ENCODE data around the gene ZNF414.

ZNF414 gene

DNA sequence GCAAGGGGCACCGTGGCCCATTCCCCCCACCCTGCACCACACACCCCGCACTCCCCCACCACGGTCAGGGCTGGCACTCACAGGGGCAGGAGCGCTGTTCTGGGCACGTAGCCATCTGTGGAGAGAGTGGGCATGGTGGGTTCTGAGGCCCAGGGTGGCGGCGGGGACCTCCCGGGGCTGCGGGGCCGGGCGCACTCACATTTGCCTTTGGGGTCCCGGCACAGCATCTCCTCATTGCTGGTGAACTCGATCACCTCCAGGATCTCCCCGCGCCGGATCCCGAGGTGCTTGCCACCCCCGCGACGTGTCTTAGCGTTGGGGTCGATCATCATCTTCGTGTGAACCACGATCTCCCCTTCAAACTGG lies 23.6 kb downstream of the ZNF414 start:
- no peak for DNase-seq (ENCODE audit: low read depth, low spot score)

DNA sequence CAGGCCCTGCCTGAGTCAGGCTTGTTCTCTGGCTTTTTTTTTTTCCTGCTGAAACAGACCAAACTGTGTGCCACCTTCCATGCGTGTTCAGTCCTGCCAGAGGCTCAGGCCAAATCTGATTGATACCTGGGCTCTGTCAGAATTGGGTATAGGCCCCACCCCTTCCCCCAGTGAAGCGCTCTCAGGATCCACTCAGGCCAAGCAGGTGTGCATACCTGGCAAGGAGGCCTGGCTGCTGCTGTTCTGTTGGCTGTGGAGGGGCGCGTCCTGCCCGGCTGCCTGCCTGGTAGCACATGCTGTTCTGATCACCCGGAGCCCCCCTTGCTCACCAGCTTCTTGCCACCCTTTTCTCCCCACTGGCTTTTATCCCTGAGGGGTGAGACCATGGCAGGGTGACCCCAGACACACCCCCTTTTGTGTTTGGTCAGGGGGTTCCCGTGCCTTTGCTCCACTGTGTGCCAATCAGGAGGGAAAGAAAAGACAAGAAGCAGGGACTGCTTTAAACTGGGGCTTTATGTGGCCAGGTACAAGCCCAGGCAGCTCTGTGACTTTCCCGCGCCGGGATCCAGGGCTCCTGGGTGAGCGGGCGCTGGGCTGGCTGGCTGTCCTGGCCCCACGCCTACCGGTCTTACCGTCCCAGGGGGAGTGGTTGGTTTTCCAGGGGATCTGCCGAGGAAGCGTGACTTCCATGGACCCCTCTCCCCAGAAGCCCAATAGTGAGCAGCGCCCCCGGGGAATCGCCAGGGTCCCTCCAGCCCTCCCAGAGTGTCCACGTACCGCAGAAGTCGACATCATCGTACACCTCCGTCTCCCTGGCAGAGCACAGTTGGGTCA lies 24.2 kb downstream of the ZNF414 start:
- no peak for DNase-seq (ENCODE audit: low read depth, low spot score)

DNA sequence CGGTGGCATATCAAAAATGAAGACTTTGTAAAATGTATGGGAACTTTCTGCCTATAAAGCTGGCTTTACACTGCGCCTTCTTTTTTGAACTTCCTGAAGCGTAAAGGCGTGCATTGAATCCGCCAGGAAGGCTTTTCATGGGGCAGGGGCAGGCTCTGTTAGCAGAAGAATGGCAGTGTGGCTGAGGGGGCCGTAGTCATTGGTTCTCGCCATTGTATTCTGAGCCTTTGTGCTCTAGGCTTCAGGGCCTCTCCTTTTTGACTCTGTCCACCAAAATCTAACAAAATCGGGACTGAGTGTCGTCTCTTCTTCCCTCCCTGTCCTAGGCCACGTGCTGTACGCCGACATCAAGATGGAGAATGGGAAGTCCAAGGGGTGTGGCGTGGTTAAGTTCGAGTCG lies 25.6 kb downstream of the ZNF414 start:
- DNase-seq (ENCODE audit: low read depth, low spot score) = no peak

DNA sequence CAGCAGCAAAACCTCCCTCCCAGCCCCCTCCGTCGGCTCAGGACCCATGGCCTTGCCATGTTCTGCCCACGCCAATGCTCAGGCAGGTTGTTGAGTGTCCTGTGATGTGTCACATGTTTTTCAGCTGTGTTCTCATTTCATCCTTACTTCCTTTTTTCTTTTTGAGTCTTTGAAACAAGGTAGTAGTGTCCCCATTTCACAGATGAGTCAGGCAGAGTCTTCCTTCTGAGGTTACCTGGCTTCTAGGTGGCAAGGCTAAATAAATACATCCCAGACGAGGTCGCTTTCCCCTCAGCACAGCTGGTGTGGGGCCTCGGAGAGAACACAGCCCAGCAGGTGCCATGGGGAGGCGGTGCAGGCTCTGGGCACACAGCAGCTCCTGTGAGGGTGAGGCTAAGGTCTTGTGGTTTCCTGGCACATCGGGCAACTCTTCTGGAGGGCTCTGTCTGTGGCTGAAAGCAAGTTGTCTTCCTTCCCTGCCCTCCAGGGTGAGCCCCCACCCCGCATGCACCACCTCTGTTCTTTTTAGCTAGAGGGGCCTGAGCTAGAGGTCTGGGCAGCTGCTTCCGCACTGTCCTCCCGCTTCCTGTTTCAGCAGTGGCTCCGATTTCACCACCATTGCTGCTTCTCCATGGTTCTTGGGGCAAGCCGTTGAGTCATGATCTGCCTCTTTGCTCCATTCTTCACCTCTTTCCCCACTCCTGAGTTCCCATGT lies 26.7 kb downstream of the ZNF414 start:
- no peak for DNase-seq (ENCODE audit: low read depth, low spot score)

DNA sequence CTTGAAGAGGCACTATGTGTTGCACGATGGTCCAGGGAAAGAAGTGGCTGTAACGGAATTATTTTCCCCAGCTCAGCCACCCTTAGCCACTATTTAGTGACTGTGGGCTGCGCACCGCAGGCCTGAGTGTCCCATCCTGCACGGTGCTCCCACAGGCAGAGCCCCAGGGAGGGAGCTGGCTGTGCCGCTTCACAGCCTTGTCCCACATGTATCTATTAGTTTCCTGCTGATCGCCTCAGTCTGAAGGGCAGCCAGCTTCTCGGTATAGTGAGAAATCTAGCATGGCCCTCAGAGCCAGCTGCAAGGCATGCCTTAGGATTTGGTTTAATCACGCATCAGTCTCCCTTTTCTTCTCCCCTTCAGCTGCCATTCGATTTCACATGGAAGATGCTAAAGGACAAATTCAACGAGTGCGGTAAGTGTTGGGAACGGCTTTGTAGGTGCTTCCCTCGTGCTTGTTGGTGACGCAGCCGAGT lies 27.3 kb downstream of the ZNF414 start:
- DNase-seq (ENCODE audit: low read depth, low spot score) = no peak

DNA sequence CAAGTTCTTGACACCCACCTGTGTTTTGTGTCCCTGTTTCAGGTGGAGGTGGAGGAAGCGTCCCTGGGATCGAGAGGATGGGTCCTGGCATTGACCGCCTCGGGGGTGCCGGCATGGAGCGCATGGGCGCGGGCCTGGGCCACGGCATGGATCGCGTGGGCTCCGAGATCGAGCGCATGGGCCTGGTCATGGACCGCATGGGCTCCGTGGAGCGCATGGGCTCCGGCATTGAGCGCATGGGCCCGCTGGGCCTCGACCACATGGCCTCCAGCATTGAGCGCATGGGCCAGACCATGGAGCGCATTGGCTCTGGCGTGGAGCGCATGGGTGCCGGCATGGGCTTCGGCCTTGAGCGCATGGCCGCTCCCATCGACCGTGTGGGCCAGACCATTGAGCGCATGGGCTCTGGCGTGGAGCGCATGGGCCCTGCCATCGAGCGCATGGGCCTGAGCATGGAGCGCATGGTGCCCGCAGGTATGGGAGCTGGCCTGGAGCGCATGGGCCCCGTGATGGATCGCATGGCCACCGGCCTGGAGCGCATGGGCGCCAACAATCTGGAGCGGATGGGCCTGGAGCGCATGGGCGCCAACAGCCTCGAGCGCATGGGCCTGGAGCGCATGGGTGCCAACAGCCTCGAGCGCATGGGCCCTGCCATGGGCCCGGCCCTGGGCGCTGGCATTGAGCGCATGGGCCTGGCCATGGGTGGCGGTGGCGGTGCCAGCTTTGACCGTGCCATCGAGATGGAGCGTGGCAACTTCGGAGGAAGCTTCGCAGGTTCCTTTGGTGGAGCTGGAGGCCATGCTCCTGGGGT lies 28.2 kb downstream of the ZNF414 start:
- no peak for DNase-seq (ENCODE audit: low read depth, low spot score)

DNA sequence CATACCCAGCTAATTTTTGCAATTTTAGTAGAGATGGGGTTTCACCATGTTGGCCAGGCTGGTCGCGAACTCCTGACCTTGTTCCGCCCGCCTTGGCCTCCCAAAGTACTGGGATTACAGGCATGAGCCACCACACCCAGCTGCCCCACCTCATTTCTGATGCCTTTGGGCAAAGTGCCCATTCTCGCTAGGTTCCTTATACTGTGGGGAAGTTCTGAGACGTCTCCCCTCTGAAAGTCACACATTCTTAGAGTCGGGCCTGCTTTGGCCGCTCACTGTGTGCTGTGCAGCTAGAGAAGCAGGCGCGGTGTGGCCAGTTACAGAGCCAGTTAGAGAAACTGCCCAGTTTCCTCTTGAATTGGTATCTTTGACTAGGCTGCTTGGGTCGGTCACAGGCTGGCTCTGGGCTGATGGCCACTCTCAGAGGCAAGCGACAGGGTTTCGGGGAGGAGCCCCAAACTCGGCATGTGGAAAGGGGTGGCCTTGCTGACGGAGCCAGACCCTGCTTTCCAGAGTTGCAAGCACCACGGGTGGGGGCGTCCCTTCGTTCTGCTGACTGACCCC lies 29.6 kb downstream of the ZNF414 start:
- no peak for DNase-seq (ENCODE audit: low read depth, low spot score)

DNA sequence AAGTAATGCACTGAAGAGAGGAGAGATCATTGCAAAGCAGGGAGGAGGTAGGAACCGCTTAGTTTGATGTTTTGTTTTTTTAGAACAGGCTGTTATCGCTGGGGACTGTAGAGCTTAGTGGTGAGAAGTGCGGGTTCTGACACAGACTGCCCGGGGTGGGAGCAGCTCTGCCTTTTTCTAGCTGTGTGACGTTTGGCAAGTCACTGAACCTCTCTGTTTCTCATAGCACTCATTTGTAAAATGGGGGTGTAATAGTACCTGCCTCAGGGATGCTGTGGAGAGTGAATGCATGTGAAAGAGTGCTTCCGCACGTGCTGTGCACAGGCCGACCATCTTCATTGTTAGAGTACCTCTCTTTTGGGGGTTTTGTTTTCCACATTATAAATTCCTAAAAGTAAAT lies 30.8 kb downstream of the ZNF414 start:
- DNase-seq (ENCODE audit: low read depth, low spot score) = no peak

DNA sequence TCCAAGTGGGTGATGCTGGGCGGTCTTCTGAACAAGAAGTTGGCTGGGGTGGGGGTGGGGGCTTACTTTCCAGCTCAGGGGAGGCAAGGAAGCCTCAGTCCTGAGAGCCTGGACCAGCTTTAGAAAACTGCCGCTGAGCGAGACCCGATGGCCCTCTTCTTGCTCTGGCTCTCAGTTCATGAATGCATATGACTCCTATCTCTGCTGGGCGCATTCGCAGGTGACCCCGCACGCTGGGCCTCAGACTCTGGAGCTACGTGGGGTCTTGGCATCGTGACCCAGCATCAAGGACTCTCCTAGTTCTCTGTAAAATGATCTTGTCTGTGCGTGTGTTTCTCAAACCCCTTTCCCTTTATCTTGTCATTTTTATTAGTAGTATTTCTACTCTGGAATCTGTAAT lies 31.3 kb downstream of the ZNF414 start:
- no peak for DNase-seq (ENCODE audit: low read depth, low spot score)

DNA sequence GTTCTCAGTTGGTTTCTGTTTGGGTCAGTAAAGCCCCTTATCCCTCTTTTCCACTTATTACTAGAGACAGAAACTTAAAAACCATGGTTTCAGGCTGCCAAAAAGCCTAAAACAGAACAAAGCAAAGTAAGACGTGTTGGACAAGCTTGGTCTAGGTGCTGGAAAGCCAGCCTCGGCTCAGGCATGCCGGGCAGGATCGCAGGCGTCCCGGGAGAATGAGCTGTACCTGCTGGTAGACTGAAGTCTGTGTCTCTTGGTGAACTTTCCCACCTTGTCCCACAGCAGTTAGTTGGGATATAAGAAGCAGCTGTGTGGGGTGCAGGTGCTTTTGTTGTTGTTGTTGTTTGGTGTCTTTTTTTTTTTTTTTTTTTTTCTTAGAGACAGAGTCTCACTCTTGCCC lies 32.4 kb downstream of the ZNF414 start:
- DNase-seq (ENCODE audit: low read depth, low spot score) = no peak

DNA sequence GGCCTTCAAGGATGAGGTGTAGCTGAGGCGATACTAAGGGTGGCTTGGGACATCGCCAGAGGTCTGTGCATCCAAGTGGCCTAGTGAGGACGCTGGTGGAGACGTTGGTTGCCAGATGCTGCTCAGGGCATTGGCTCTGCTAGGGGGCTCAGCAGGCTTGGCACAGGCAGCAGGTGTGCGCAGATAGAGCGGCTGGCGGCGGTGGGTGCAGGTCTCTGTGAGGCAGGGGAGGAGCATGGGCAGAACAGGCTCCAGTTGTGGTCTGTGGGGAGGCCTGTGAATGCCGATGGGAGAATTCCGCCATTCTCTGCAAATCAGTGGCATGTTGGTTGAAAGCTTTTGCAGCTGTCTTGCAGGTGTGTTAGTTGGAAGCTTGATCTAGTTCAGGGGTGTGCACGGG lies 32.8 kb downstream of the ZNF414 start:
- DNase-seq (ENCODE audit: low read depth, low spot score) = no peak

DNA sequence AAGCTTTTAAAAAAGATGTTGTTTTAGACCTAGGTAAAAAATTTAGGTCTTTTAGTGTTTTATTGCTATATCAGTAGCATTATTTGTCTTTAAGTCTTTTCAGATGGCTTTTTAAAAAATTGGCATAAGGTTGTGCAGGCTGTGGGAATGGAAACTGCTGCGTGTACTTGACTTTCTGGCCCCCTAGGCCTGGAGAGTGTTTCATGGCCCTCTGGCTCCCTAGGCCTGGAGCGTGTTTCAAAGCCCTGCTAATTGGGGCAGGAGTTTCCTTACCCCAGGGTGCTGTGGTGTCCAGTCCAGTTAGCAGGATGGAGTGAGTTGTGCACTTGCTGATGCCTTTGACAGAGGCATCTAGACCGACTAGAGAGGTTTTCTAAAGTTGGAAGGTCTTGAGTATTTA lies 35.4 kb downstream of the ZNF414 start:
- DNase-seq (ENCODE audit: low read depth, low spot score) = no peak

DNA sequence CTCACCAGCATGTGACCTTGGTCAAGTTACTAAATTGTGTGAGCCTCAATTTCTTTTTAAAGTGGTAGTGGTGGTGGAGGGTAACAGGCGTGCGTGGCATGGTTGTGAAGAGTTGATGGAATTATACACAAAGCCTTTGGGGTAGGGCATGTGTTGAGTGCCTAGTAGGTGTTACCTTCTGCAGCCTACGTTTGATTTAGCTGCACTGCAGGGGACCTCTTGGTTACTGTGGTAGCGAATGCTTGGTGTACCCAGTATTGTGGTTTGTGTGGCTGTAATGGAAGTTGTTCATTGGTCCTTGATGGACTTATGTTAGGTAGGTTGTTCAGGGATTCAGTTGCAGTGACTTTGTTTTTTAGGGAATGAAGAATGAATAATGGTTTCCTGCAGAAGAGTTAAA lies 36.1 kb downstream of the ZNF414 start:
- no peak for DNase-seq (ENCODE audit: low read depth, low spot score)

DNA sequence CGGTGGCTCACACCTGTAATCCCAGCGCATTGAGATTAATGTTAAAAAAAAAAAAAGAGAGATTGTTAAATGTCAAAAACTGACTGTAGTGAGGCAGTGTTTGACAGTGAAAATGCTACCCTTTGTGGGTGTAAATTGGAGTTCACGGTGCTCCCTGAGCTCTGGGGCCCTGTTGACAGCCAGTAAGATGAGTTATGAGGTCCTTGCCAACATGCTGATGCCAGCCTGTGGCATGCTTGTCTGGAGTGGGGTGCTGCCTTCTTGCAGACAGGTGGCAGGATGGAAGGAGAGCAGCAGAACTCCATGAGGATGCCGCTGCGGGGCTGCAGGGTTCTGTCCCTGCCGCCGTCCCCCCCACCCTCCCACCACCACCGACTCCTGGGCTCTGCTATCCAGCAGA lies 37.4 kb downstream of the ZNF414 start:
- DNase-seq (ENCODE audit: low read depth, low spot score) = no peak

DNA sequence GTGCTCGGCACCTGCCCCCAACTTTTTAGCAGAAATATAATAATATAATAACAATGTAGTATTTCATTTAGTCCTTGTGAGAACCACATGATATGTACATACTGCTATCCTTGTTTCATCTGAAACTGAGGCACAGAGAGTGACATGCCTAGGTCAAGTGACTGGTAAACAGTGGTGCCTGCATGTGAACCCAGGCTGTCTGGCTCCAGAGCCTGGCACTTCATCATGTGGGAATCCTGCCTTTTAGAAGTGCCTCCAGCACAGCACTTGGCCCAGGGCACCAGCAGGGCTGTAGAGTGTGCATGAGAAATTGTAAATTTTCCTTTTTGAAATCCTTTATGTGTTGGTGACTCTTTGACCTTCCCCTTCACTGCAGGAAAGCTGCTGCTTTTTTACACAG lies 39.0 kb downstream of the ZNF414 start:
- DNase-seq (ENCODE audit: low read depth, low spot score) = no peak

DNA sequence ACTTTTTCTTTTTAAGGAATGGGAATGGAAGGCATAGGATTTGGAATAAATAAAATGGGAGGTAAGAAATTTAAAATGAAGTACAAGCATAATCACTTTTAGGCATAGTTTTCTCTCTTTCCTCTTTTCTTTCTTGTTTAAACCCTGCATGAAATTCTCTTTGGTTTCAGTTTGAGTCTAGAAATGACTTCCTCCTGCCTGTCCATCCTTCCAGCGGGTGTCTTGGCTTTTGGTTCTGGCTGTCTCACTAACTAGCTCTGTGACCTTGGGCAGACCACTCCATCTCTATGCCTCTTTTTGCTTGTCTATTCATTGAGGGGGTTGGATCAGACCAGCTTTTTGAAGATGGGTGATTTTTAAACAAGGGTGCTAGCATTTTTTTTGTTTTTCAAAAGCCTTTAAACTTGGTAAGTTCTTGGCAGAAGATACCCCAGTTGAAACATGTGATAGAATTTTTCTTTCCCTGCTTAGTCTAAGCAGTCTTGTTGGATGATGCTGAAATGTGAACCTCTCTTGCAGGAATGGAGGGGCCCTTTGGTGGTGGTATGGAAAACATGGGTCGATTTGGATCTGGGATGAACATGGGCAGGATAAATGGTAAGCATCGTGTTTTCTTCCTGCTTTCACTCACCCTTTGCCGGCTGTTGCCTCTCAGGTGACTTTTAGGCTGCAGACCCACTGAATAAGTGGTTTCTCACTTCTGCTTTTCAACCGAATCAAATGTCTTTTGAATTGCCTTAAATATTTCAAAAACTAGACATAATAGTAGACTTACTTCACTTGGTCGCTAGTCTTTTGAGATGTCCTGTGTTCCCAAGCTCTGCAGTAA lies 40.1 kb downstream of the ZNF414 start:
- DNase-seq (ENCODE audit: low read depth, low spot score) = no peak

DNA sequence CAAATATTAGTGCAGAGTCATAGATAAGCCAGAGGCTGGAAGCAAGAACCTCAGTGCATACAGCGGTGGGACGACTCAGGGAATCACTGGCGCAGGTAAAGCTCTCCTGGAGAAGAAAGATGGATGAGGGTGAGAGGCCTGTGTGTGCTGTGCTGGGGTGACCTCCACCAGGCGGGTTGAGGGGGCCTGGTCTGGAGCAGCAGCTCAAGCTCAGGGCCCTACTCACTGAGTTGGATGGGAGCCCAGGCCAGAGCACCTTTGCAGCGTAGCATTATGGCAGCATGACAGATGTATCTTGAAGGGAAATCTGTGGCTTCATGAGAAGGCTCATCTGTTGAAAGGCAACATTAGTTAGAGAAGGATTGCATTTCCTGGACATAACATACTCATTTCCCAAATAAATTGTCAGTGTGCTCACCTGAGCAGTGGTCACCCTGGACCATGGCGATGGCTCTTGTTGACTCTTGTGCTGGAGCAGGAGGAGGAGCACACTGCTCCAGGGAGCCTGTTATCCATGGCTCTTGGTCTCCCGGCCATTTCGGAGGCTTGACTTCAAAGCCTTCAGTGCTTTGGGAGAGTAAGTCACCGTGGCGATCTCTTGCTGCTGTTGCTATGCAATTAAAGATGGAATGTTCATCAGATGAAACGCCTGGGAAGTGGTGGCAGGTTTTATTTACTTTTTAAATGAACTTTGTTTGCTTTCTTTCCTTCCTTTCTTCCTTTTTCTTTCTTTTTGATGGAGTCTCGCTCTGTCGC lies 44.2 kb downstream of the ZNF414 start:
- no peak for DNase-seq (ENCODE audit: low read depth, low spot score)

DNA sequence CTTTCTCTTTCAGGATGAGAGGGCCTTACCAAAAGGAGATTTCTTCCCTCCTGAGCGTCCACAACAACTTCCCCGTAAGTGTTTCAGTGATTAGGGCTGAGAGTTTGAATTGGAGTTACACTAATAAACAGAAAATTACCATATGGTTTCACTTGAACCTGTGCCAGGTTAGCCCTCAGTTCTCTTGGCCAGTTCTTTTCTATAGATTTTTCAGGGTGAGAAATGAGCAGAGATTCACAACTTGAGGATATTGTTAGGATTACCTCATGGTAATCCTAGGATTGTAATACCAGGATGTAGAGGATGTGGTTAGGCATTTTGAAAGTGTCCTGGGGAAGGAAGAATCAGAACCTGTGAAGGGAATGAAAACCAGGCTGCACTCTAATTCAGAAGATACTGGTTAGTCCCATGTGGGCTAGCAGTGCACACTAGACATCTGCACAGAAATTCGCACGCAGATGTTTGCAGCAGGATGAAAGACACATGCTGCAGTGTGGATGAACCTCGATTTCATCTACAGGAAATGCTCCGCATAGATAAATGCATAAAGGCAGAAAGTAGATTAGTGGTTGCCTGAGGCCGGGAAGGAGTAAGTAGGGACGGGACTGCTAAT lies 45.1 kb downstream of the ZNF414 start:
- no peak for DNase-seq (ENCODE audit: low read depth, low spot score)

DNA sequence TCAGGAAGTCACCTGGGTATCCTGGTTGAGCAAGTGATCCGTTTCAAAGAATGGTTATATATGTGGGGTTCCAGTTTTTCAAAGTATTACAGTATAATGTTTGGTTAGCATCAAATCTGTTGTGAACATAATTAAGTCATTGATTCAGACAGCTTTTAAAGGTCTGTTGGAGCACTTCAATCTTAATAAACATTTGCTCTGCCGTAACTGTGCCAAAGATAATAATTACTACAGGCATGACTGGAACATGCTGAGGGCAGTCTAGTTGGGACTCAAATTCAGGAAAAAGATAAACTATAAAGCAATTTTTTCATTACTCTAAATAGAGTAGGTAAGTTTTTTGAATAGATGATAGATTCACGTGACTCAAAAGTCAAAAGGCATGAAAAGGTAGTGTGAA lies 45.8 kb downstream of the ZNF414 start:
- no peak for DNase-seq (ENCODE audit: low read depth, low spot score)

DNA sequence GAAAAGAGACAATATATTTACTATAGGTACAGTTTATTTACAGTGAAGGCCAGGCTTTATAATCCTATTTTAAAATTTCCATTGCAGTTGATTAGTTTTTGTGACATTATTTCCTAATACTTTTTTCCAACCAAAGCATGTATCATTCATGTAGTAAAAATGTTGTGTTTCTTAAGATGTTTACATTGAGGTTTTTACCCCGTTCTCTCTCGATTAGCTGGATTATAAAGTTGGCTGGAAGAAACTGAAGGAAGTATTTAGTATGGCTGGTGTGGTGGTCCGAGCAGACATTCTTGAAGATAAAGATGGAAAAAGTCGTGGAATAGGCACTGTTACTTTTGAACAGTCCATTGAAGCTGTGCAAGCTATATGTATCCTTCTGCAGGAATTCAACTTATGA lies 47.9 kb downstream of the ZNF414 start:
- no peak for DNase-seq (ENCODE audit: low read depth, low spot score)

Data from ELF-1 (cell line).